Measurements from ENCODE around the gene KAT2B.

DNA sequence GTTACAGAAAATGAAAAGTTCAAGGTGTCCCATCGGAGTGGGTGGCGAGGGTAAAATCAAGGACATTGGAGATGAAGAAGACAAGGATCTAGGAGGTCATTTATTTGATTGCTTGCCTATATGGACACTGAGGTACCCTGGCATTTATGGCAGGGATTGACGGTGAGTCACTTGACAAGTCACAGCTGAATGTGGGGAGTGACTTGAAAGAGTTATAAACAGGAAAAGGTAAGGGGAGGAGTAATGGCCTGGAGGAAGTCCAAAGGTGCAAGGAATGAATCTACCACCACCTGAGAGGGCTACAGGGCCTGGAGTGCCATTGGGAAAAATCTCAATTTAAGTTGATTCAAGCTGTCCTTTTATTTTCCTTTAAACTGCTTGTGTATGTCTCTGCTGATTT, 157.5 kb downstream of the KAT2B start:
- TF ChIP-seq CTCF (IDR thresholded peaks at IDR 0.05; ENCODE audit: control extremely low read depth in 1 of 3, insufficient read depth in 1 of 3, low read depth in 1 of 3, low read length in 3 of 3) (no peak), TBP (IDR thresholded peaks at IDR 0.05; ENCODE audit: low read depth, low read length) (no peak), NRF1 (IDR thresholded peaks at IDR 0.05; ENCODE audit: low read depth, low read length) (no peak), JUN (IDR thresholded peaks at IDR 0.05; ENCODE audit: low read depth, low read length) (no peak), TEAD4 (IDR thresholded peaks at IDR 0.05; ENCODE audit: low read depth, low read length) (no peak), POLR2A (IDR thresholded peaks at IDR 0.05; ENCODE audit: control extremely low read depth in 1 of 2, low read depth in 2 of 2, low read length in 2 of 2) (no peak), KDM1A (IDR thresholded peaks at IDR 0.05; ENCODE audit: borderline replicate concordance, low read length) (no peak), RAD21 (IDR thresholded peaks at IDR 0.05 in 1 of 2, conservative IDR thresholded peaks at IDR 0.05 in 1 of 2; ENCODE audit: low read depth in 2 of 2, low read length in 2 of 2) (no peak), MAX (IDR thresholded peaks at IDR 0.05) (no peak), E2F6 (IDR thresholded peaks at IDR 0.05) (no peak), SP1 (IDR thresholded peaks at IDR 0.05; ENCODE audit: low read depth, low read length) (no peak), ASH2L (IDR thresholded peaks at IDR 0.05; ENCODE audit: low read length) (no peak)
